ENCODE results near the gene C2orf76. TPM values are rescaled to one million over a fixed set of nuclear protein-coding genes. Genes with fewer than 3 reads are reported as not detected.

Gene C2orf76
- total RNA-seq, 2 donors from 2014 or later, result 10.7 to 10.9 TPM

DNA sequence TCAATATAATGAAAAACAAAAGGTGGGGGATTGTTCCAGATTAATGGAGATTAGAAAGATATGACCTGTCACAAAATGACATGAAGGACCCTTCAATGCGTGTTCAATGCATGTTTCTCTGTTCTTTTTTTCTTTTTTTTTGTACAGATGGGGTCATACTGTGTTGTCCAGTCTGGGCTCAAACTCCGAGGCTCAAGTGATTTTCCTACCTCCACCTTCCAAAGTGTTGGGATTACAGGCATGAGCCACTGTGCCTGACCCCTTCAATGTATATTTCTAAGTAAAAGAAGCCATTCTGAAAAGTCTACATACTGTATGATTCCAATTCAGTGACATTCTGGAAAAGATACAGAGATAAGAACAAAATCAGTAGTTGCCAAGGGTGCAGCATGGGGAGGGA is 32.8 kb downstream of the C2orf76 start:
- Mint-ChIP-seq H3K9me3 (no peaks in the 10 kb centered on the region), H3K4me3 (no peak overlapping the region), H3K36me3 (ENCODE audit: low read depth) (no peaks in the 10 kb centered on the region), H3K27ac (no peak overlapping the region), H3K4me1 (peaks cover 8% of the 10 kb centered on the region), H3K27me3 (ENCODE audit: insufficient read depth) (no peaks in the 10 kb centered on the region)
- peaks cover 5% of the 10 kb centered on the region for H3K4me1 ChIP-seq (ENCODE audit: control insufficient read depth, insufficient read depth, low read length)
- WGBS, 2 experiments (ENCODE audit: insufficient coverage in 1 of 2, insufficient read length in 1 of 2), result 91% methylated on average over 2 of the region's 2 CpGs; no CpG with 5 or more reads in 1 of the 2 experiments
- H3K4me3 ChIP-seq (ENCODE audit: low read length), result no peak overlapping the region
- no peak for DNase-seq
- H3K9ac ChIP-seq (ENCODE audit: extremely low read depth, low read length, poor library complexity, severe bottlenecking), result no peak overlapping the region
- H3K9me3 ChIP-seq (ENCODE audit: control insufficient read depth, low read length), result no peaks in the 10 kb centered on the region
- no peaks in the 10 kb centered on the region for H3K36me3 ChIP-seq (ENCODE audit: control insufficient read depth, insufficient read depth, low read length)
- H3K27ac ChIP-seq (ENCODE audit: low read depth, low read length), result no peak overlapping the region
- H3K27me3 ChIP-seq (ENCODE audit: control insufficient read depth, insufficient read depth, low read length, poor library complexity, severe bottlenecking), result no peaks in the 10 kb centered on the region
- TF ChIP-seq, protein P1, sequence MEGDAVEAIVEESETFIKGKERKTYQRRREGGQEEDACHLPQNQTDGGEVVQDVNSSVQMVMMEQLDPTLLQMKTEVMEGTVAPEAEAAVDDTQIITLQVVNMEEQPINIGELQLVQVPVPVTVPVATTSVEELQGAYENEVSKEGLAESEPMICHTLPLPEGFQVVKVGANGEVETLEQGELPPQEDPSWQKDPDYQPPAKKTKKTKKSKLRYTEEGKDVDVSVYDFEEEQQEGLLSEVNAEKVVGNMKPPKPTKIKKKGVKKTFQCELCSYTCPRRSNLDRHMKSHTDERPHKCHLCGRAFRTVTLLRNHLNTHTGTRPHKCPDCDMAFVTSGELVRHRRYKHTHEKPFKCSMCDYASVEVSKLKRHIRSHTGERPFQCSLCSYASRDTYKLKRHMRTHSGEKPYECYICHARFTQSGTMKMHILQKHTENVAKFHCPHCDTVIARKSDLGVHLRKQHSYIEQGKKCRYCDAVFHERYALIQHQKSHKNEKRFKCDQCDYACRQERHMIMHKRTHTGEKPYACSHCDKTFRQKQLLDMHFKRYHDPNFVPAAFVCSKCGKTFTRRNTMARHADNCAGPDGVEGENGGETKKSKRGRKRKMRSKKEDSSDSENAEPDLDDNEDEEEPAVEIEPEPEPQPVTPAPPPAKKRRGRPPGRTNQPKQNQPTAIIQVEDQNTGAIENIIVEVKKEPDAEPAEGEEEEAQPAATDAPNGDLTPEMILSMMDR (conservative IDR thresholded peaks at IDR 0.05), result no peak

DNA sequence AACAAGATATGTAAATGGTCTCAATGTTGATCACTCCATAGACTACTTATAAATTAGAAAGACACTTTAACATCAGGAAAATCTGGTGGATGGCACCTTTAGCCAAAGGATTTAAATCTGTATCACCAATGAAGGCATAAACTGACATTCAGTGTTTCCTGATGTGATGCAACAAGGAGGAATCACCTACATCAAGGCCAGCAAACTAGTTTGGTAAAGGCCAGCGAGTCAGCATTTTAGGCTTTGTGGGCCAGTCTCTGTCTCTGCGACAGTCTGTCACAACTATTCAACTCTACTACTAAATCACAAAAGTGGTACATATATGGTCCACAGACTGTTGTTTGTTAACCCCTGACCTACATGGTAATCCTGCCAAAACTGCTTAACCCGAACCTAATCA is 33.3 kb downstream of the C2orf76 start:
- Histone ChIP-seq H3K9me3 (ENCODE audit: control insufficient read depth, low read length) (no peaks in the 10 kb centered on the region), H3K27ac (ENCODE audit: low read depth, low read length) (no peak overlapping the region), H3K36me3 (ENCODE audit: control insufficient read depth, insufficient read depth, low read length) (no peaks in the 10 kb centered on the region), H3K4me3 (ENCODE audit: low read length) (no peak overlapping the region), H3K27me3 (ENCODE audit: control insufficient read depth, insufficient read depth, low read length, poor library complexity, severe bottlenecking) (no peaks in the 10 kb centered on the region), H3K9ac (ENCODE audit: extremely low read depth, low read length, poor library complexity, severe bottlenecking) (no peak overlapping the region), H3K4me1 (ENCODE audit: control insufficient read depth, insufficient read depth, low read length) (peaks cover under 1% of the 10 kb centered on the region)
- 85 to 95% methylated on average over 2 to 3 of the region's 3 CpGs for WGBS, 2 experiments (ENCODE audit: insufficient coverage in 1 of 2, insufficient read length in 1 of 2)
- Mint-ChIP-seq H3K27ac (no peak overlapping the region), H3K9me3 (no peaks in the 10 kb centered on the region), H3K27me3 (ENCODE audit: insufficient read depth) (no peaks in the 10 kb centered on the region), H3K4me3 (no peak overlapping the region), H3K4me1 (peaks cover 4% of the 10 kb centered on the region), H3K36me3 (ENCODE audit: low read depth) (no peaks in the 10 kb centered on the region)
- no peak for DNase-seq
- TF ChIP-seq, protein P1 (conservative IDR thresholded peaks at IDR 0.05), result no peak

DNA sequence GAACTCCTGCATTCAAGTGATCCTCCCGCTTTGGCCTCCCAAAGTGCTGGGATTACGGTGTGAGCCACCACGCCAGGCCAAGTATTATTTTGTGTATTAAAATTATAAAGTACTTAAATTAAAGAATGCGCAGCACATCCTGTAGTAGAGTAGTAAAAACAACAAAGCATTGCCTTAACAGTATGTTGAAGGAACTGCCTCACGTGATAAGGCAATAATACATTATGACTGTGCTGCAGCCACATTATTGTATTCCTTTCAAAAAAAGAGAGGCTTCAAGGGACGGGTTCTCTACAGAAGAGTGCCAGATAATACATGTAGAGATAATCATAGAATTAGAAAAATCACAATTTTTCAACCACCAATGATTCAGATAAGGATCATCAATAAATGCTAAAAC is 33.7 kb downstream of the C2orf76 start:
- no peak overlapping the region for H3K9ac ChIP-seq (ENCODE audit: extremely low read depth, low read length, poor library complexity, severe bottlenecking)
- H3K27ac ChIP-seq (ENCODE audit: low read depth, low read length), result no peak overlapping the region
- WGBS, 2 experiments (ENCODE audit: insufficient coverage in 1 of 2, insufficient read length in 1 of 2), result 97 to 100% methylated on average over 2 to 6 of the region's 6 CpGs

More for the DNA sequence above, 33.7 kb downstream of the C2orf76 start:
- H3K9me3 Mint-ChIP-seq, result no peaks in the 10 kb centered on the region
- H3K4me1 ChIP-seq (ENCODE audit: control insufficient read depth, insufficient read depth, low read length), result no peaks in the 10 kb centered on the region
- TF ChIP-seq, protein P1 (conservative IDR thresholded peaks at IDR 0.05), result no peak
- H3K36me3 Mint-ChIP-seq (ENCODE audit: low read depth), result no peaks in the 10 kb centered on the region
- no peaks in the 10 kb centered on the region for H3K9me3 ChIP-seq (ENCODE audit: control insufficient read depth, low read length)
- no peaks in the 10 kb centered on the region for H3K4me1 Mint-ChIP-seq
- no peaks in the 10 kb centered on the region for H3K27me3 ChIP-seq (ENCODE audit: control insufficient read depth, insufficient read depth, low read length, poor library complexity, severe bottlenecking)
- no peak overlapping the region for H3K27ac Mint-ChIP-seq
- DNase-seq, result no peak
- H3K4me3 ChIP-seq (ENCODE audit: low read length), result no peak overlapping the region
- H3K4me3 Mint-ChIP-seq, result no peak overlapping the region
- no peaks in the 10 kb centered on the region for H3K27me3 Mint-ChIP-seq (ENCODE audit: insufficient read depth)
- H3K36me3 ChIP-seq (ENCODE audit: control insufficient read depth, insufficient read depth, low read length), result no peaks in the 10 kb centered on the region
